ENCODE data around the gene TRANK1.

TRANK1 gene

GRCh38 chr3:36815375-36815774, 129.5 kb downstream of the TRANK1 start:
- Histone ChIP-seq H3K9me3 (replicated peaks; ENCODE audit: insufficient read depth, low read length) (no peaks in the 10 kb centered on the region), H3K4me2 (ENCODE audit: low read depth, low read length) (no peak overlapping the region), H3K9me2 (replicated peaks; ENCODE audit: insufficient read depth, low read length) (no peaks in the 10 kb centered on the region), H3K9ac (ENCODE audit: low read length) (no peak overlapping the region), H4K20me1 (ENCODE audit: insufficient read depth, low read length) (no peaks in the 10 kb centered on the region), H3K79me2 (ENCODE audit: low read length) (no peaks in the 10 kb centered on the region), H3K36me3 (replicated peaks; ENCODE audit: insufficient read depth, low read length) (no peaks in the 10 kb centered on the region), H3K4me1 (ENCODE audit: low read length) (no peaks in the 10 kb centered on the region), H3K27ac (ENCODE audit: low read length) (no peak overlapping the region), H3K27me3 (replicated peaks; ENCODE audit: insufficient read depth, low read length) (no peaks in the 10 kb centered on the region), H2AFZ (ENCODE audit: low read length) (no peak overlapping the region), H3K4me3 (ENCODE audit: low read length) (no peak overlapping the region), H3F3A (ENCODE audit: insufficient read depth, low read length) (no peaks in the 10 kb centered on the region)
- DNase-seq = no peak
- TF ChIP-seq EZH2phosphoT487 (IDR thresholded peaks at IDR 0.05; ENCODE audit: low read length) (no peak), CTCF (IDR thresholded peaks at IDR 0.05; ENCODE audit: low read length) (no peak), EZH2 (optimal IDR thresholded peaks at IDR 0.05; ENCODE audit: low read depth, low read length) (no peak)

- Histone ChIP-seq H4K20me1 (ENCODE audit: insufficient read depth, low read length) (no peaks in the 10 kb centered on the region), H3K4me2 (ENCODE audit: low read depth, low read length) (no peak overlapping the region), H3K27ac (ENCODE audit: low read length) (no peak overlapping the region), H3K36me3 (replicated peaks; ENCODE audit: insufficient read depth, low read length) (no peaks in the 10 kb centered on the region), H3K27me3 (replicated peaks; ENCODE audit: insufficient read depth, low read length) (no peaks in the 10 kb centered on the region), H3K9me2 (replicated peaks; ENCODE audit: insufficient read depth, low read length) (no peaks in the 10 kb centered on the region), H3K4me1 (ENCODE audit: low read length) (no peaks in the 10 kb centered on the region), H3F3A (ENCODE audit: insufficient read depth, low read length) (no peaks in the 10 kb centered on the region), H2AFZ (ENCODE audit: low read length) (no peak overlapping the region), H3K9ac (ENCODE audit: low read length) (no peak overlapping the region), H3K4me3 (ENCODE audit: low read length) (no peak overlapping the region), H3K79me2 (ENCODE audit: low read length) (no peaks in the 10 kb centered on the region), H3K9me3 (replicated peaks; ENCODE audit: insufficient read depth, low read length) (no peaks in the 10 kb centered on the region)
- DNase-seq = no peak
- no peak for TF ChIP-seq EZH2phosphoT487 (IDR thresholded peaks at IDR 0.05; ENCODE audit: low read length)
- peak; percentile 9; the same call in 1 of the 2 replicates for TF ChIP-seq CTCF (IDR thresholded peaks at IDR 0.05; ENCODE audit: low read length)
These were observed 130.1 kb downstream of the TRANK1 start for GRCh38 chr3:36814776-36815175.

GRCh38 chr3:36814066-36814717, 130.7 kb downstream of the TRANK1 start:
- H4K20me1 ChIP-seq (ENCODE audit: insufficient read depth, low read length) = no peaks in the 10 kb centered on the region
- H3K9me3 ChIP-seq (replicated peaks; ENCODE audit: insufficient read depth, low read length) = no peaks in the 10 kb centered on the region

More at GRCh38 chr3:36814066-36814717, 130.7 kb downstream of the TRANK1 start:
- no peak overlapping the region for H3K27ac ChIP-seq (ENCODE audit: low read length)
- H3K79me2 ChIP-seq (ENCODE audit: low read length) = no peaks in the 10 kb centered on the region
- H3K9ac ChIP-seq (ENCODE audit: low read length) = no peak overlapping the region
- H3K4me2 ChIP-seq (ENCODE audit: low read depth, low read length) = no peak overlapping the region
- H3K36me3 ChIP-seq (replicated peaks; ENCODE audit: insufficient read depth, low read length) = no peaks in the 10 kb centered on the region
- DNase-seq = no peak
- H2AFZ ChIP-seq (ENCODE audit: low read length) = no peak overlapping the region
- no peaks in the 10 kb centered on the region for H3K27me3 ChIP-seq (replicated peaks; ENCODE audit: insufficient read depth, low read length)
- H3K4me1 ChIP-seq (ENCODE audit: low read length) = no peaks in the 10 kb centered on the region
- no peak overlapping the region for H3K4me3 ChIP-seq (ENCODE audit: low read length)
- no peaks in the 10 kb centered on the region for H3K9me2 ChIP-seq (replicated peaks; ENCODE audit: insufficient read depth, low read length)
- no peak for TF ChIP-seq EZH2 (optimal IDR thresholded peaks at IDR 0.05; ENCODE audit: low read depth, low read length)
- TF ChIP-seq EZH2phosphoT487 (IDR thresholded peaks at IDR 0.05; ENCODE audit: low read length) = no peak
- no peak for TF ChIP-seq CTCF (IDR thresholded peaks at IDR 0.05; ENCODE audit: low read length)
- H3F3A ChIP-seq (ENCODE audit: insufficient read depth, low read length) = no peaks in the 10 kb centered on the region

All from MM.1S (cell line).